Esophagus muscularis mucosa (tissue), 4 donors: ENCODE results near the gene UBXN6.

ENCODE experiments used
- EP300 ChIP-seq: sonication (generic); formaldehyde crosslinking; IDR thresholded peaks from one replicate; pipeline ENCODE4 v1.6.1; 2017; ENCODE audit warnings: antibody characterized with exemption
- POLR2A ChIP-seq: fragments of 450-650 bp; IDR thresholded peaks from one replicate; pipeline ENCODE4 v1.6.1; 2017; ENCODE audit warnings: antibody characterized with exemption, moderate library complexity, mild to moderate bottlenecking, low read depth
- POLR2AphosphoS5 ChIP-seq, 2 donors: sonication (generic); formaldehyde crosslinking; IDR thresholded peaks; one replicate each; pipeline ENCODE4 v1.6.1; 2017; ENCODE audit warnings: antibody characterized with exemption in 2 of 2
- TF ChIP-seq, protein P1 (sequence below), 3 experiments: fragments of 200-600 bp in 2 of 3; fragments of 450-650 bp in 1 of 3; sonication (generic) in 2 of 3; IDR thresholded peaks; one replicate each; pipeline ENCODE4 v1.5.1; 2017 to 2019; ENCODE audit warnings: antibody characterized with exemption in 3 of 3, mild to moderate bottlenecking in 2 of 3, moderate library complexity in 1 of 3

DNA sequence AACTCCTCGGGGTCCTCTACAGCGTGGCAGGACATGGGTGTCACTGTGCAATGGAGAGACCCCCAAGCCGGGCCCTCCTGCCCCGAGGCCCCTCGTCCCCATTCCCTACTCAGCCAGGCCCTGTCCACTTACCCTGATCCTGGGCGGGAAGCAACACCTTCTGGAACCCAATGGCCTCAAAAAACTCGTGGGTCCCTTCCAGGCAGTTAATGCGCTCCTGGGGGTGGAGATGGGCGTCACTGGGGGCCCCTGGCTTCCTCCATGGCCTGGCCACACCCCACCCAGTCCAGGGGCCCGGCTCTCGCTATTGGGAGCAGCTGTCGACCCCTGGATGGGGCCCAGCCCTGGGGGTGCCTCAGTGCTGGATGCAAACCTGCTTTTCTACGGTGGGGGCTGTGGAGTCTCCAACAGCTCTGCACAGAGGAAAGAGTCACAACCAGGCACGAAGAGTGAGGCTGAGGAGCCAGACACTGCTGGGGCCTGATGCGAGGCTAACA lies 10.8 kb downstream of the UBXN6 start:
- TF ChIP-seq POLR2A (no peak), POLR2AphosphoS5 (IDR thresholded peaks at IDR 0.05) (no peak), EP300 (no peak)
- TF ChIP-seq, protein P1, sequence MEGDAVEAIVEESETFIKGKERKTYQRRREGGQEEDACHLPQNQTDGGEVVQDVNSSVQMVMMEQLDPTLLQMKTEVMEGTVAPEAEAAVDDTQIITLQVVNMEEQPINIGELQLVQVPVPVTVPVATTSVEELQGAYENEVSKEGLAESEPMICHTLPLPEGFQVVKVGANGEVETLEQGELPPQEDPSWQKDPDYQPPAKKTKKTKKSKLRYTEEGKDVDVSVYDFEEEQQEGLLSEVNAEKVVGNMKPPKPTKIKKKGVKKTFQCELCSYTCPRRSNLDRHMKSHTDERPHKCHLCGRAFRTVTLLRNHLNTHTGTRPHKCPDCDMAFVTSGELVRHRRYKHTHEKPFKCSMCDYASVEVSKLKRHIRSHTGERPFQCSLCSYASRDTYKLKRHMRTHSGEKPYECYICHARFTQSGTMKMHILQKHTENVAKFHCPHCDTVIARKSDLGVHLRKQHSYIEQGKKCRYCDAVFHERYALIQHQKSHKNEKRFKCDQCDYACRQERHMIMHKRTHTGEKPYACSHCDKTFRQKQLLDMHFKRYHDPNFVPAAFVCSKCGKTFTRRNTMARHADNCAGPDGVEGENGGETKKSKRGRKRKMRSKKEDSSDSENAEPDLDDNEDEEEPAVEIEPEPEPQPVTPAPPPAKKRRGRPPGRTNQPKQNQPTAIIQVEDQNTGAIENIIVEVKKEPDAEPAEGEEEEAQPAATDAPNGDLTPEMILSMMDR (IDR thresholded peaks at IDR 0.05): no peak
